ENCODE data around the gene DDX51.

- TF ChIP-seq CTCF (IDR thresholded peaks at IDR 0.05) = no peak
- TF ChIP-seq POLR2A (IDR thresholded peaks at IDR 0.05) = no peak
Measured at GRCh38 chr12:132132609-132133430, 11.3 kb downstream of the DDX51 start.

Data from Peyer's patch (tissue), 4 donors.